Body of pancreas (tissue), 4 donors: Measurements from ENCODE around the gene CHCHD3.

Source experiments
- POLR2A ChIP-seq, 3 donors: fragments of 450-650 bp; IDR thresholded peaks; one replicate each; pipeline ENCODE4 v1.6.1; 2016; ENCODE audit warnings: antibody characterized with exemption in 3 of 3, mild to moderate bottlenecking in 2 of 3
- TF ChIP-seq, protein P1 (sequence below), 7 experiments: fragments of 450-650 bp in 4 of 7; fragments of 200-600 bp in 3 of 7; sonication (generic) in 3 of 7; IDR thresholded peaks; one replicate each; pipeline ENCODE4 v1.5.1; 2016 to 2019; ENCODE audit warnings: antibody characterized with exemption in 7 of 7

DNA sequence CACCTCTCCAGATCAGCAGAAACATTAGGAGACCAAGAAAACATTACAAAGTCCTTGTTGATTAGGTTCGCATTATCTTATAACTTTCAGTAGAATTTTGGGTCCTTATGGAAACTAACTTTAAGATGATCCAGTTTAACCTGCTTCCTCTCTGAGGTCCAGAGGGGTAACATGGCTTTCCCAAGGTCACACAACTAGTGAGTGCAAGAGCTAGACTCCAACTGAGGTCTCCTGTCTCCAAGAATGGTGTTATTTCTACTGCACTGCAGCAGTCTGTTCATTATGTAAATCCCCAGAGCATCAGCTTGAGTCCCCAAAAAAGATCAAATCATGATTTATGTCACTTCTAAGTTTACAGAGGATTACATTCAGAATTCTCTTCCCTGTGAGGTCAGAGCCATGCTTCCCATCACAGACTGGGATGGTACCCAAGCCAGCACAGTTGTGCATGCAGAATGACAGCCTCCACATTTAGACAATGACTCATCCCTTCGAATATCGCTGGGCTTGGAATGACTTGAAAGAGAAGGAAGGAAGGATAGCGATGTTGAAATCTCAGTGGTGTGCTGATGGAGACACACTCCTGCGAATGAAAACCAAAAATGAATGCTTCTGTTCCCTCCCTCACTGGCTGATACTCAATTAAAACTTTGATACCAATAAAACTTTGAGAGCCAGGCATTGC, 342.5 kb downstream of the CHCHD3 start:
- TF ChIP-seq, protein P1, sequence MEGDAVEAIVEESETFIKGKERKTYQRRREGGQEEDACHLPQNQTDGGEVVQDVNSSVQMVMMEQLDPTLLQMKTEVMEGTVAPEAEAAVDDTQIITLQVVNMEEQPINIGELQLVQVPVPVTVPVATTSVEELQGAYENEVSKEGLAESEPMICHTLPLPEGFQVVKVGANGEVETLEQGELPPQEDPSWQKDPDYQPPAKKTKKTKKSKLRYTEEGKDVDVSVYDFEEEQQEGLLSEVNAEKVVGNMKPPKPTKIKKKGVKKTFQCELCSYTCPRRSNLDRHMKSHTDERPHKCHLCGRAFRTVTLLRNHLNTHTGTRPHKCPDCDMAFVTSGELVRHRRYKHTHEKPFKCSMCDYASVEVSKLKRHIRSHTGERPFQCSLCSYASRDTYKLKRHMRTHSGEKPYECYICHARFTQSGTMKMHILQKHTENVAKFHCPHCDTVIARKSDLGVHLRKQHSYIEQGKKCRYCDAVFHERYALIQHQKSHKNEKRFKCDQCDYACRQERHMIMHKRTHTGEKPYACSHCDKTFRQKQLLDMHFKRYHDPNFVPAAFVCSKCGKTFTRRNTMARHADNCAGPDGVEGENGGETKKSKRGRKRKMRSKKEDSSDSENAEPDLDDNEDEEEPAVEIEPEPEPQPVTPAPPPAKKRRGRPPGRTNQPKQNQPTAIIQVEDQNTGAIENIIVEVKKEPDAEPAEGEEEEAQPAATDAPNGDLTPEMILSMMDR (IDR thresholded peaks at IDR 0.05) = no peak
- no peak for TF ChIP-seq POLR2A (IDR thresholded peaks at IDR 0.05)
